ENCODE data around the gene RSPRY1. TPM values are rescaled to one million over a fixed set of nuclear protein-coding genes. Genes with fewer than 3 reads are reported as not detected.

Gene RSPRY1
- total and polyA plus RNA-seq, 9 donors = 18.9 to 33.6 (median 24.2) TPM

- 69% methylated on average over 4 of the region's 7 CpGs for WGBS (ENCODE audit: insufficient coverage)
- H3K27ac ChIP-seq (ENCODE audit: low read length) = no peak overlapping the region
- H3K4me1 ChIP-seq (ENCODE audit: control insufficient read depth, insufficient read depth, low read length) = peaks cover 4% of the 10 kb centered on the region
- no peak overlapping the region for H3K4me3 ChIP-seq (ENCODE audit: low read length)
- no peaks in the 10 kb centered on the region for H3K27me3 ChIP-seq (ENCODE audit: control insufficient read depth, insufficient read depth, low read length)
- H3K9me3 ChIP-seq (replicated peaks; ENCODE audit: control insufficient read depth, low read depth, low read length) = no peaks in the 10 kb centered on the region
- DNase-seq = peak; percentile 75
- H3K36me3 ChIP-seq (ENCODE audit: control insufficient read depth, insufficient read depth, low read length) = peaks cover 50% of the 10 kb centered on the region
Observed at GRCh38 chr16:57166951-57167350, 19.2 kb upstream of the RSPRY1 start.

GRCh38 chr16:57167538-57167937 lies 18.6 kb upstream of the RSPRY1 start:
- Histone ChIP-seq H3K9me3 (replicated peaks; ENCODE audit: control insufficient read depth, low read depth, low read length) (no peaks in the 10 kb centered on the region), H3K4me3 (ENCODE audit: low read length) (no peak overlapping the region), H3K27ac (ENCODE audit: low read length) (no peak overlapping the region), H3K4me1 (ENCODE audit: control insufficient read depth, insufficient read depth, low read length) (peaks cover 4% of the 10 kb centered on the region), H3K27me3 (ENCODE audit: control insufficient read depth, insufficient read depth, low read length) (no peaks in the 10 kb centered on the region), H3K36me3 (ENCODE audit: control insufficient read depth, insufficient read depth, low read length) (peaks cover 51% of the 10 kb centered on the region)
- no peak for DNase-seq
- no CpG with 5 or more reads among the region's 3 CpGs for WGBS (ENCODE audit: insufficient coverage)

DNA sequence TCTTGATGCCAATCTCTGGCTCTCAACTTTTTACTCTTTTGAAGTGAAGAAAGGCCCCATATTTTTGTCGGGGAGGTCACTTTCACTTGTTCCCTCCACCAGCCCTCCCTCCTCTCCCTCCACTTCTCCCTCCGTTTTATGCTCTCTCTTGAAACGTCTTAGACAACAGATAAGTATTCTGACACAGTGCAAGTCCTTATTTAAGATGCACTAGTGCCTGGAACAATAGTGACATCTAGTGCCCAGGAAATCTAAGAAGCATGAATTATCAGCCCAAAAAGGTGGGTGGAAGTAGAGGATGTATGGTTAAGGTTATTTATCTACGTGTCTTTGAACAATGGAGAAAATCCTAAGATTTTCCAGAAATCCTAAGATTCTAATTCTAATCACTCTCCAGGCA lies 18.2 kb upstream of the RSPRY1 start:
- H3K4me3 ChIP-seq (ENCODE audit: low read length) = no peak overlapping the region
- H3K27me3 ChIP-seq (ENCODE audit: control insufficient read depth, insufficient read depth, low read length) = no peaks in the 10 kb centered on the region
- H3K27ac ChIP-seq (ENCODE audit: low read length) = no peak overlapping the region
- 43% methylated on average over 1 of the region's 4 CpGs for WGBS (ENCODE audit: insufficient coverage)
- H3K4me1 ChIP-seq (ENCODE audit: control insufficient read depth, insufficient read depth, low read length) = peaks cover 4% of the 10 kb centered on the region
- peaks cover 55% of the 10 kb centered on the region for H3K36me3 ChIP-seq (ENCODE audit: control insufficient read depth, insufficient read depth, low read length)
- no peaks in the 10 kb centered on the region for H3K9me3 ChIP-seq (replicated peaks; ENCODE audit: control insufficient read depth, low read depth, low read length)
- peak; percentile 88 for DNase-seq

GRCh38 chr16:57169327-57169726 lies 16.8 kb upstream of the RSPRY1 start:
- Histone ChIP-seq H3K4me3 (ENCODE audit: low read length) (no peak overlapping the region), H3K4me1 (ENCODE audit: control insufficient read depth, insufficient read depth, low read length) (peaks cover 4% of the 10 kb centered on the region), H3K27me3 (ENCODE audit: control insufficient read depth, insufficient read depth, low read length) (no peaks in the 10 kb centered on the region), H3K27ac (ENCODE audit: low read length) (no peak overlapping the region), H3K36me3 (ENCODE audit: control insufficient read depth, insufficient read depth, low read length) (peaks cover 51% of the 10 kb centered on the region), H3K9me3 (replicated peaks; ENCODE audit: control insufficient read depth, low read depth, low read length) (no peaks in the 10 kb centered on the region)
- no peak for DNase-seq

DNA sequence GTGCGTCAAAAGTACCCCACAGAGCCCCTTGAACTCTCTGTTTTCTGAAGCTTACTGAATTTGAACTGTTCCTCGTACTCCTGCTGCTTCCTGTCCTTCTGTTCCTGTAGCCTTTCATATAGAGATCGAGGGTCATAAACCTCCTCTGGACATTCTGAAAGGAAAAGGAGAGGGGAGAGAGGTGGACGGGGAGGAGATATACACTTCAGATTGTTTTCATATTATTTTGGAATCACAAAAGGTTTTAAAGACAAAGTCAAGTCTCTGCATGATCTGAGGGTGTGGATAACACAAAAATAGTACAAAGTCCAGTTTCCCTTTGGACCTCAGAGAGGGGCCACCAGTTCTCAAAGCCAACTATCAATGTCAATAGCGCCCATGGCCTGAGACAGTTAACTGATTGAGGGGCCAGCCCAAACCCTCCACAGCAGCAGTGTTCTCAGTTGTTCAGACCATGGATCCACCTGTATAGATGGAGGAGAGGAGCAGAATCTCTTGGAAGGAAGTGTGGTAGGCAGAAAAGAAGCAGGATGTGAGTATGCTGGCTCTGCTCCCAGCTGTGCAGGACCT lies 13.3 kb upstream of the RSPRY1 start:
- H3K36me3 ChIP-seq (ENCODE audit: control insufficient read depth, insufficient read depth, low read length) = peaks cover 28% of the 10 kb centered on the region
- no peaks in the 10 kb centered on the region for H3K9me3 ChIP-seq (replicated peaks; ENCODE audit: control insufficient read depth, low read depth, low read length)
- WGBS (ENCODE audit: insufficient coverage) = 75% methylated on average over 1 of the region's 5 CpGs
- H3K27ac ChIP-seq (ENCODE audit: low read length) = no peak overlapping the region
- no peaks in the 10 kb centered on the region for H3K27me3 ChIP-seq (ENCODE audit: control insufficient read depth, insufficient read depth, low read length)
- H3K4me3 ChIP-seq (ENCODE audit: low read length) = no peak overlapping the region
- no peaks in the 10 kb centered on the region for H3K4me1 ChIP-seq (ENCODE audit: control insufficient read depth, insufficient read depth, low read length)
- DNase-seq = no peak

DNA sequence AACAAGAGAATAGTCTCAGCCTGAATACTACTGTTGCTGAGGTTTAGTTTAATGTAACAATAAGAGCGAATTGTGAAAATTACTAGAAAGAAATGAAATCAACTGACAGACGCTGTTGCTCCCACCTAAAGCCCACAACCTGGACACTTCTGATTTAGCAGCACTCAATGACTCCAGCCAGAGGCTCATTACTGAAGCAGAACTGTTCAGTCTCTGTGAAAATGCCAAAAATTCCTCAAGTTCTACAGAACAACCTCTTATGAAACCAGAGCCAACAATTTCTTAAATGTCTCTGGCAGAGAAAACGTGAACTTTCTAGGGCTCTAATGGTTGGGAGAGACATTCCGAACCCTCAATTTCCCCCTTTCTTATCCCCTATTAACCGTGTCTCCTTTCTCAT lies 10.2 kb upstream of the RSPRY1 start:
- H3K4me3 ChIP-seq (ENCODE audit: low read length) = no peak overlapping the region
- WGBS (ENCODE audit: insufficient coverage) = no CpG with 5 or more reads among the region's 5 CpGs
- no peaks in the 10 kb centered on the region for H3K27me3 ChIP-seq (ENCODE audit: control insufficient read depth, insufficient read depth, low read length)
- H3K27ac ChIP-seq (ENCODE audit: low read length) = no peak overlapping the region
- H3K4me1 ChIP-seq (ENCODE audit: control insufficient read depth, insufficient read depth, low read length) = no peaks in the 10 kb centered on the region
- no peaks in the 10 kb centered on the region for H3K9me3 ChIP-seq (replicated peaks; ENCODE audit: control insufficient read depth, low read depth, low read length)
- DNase-seq = peak; percentile 73
- peaks cover 21% of the 10 kb centered on the region for H3K36me3 ChIP-seq (ENCODE audit: control insufficient read depth, insufficient read depth, low read length)

- H3K36me3 ChIP-seq (ENCODE audit: control insufficient read depth, insufficient read depth, low read length) = peaks cover under 1% of the 10 kb centered on the region
- no CpG with 5 or more reads among the region's 3 CpGs for WGBS (ENCODE audit: insufficient coverage)
Observed at GRCh38 chr16:57178196-57178595, 7.9 kb upstream of the RSPRY1 start.

GRCh38 chr16:57178793-57179212 lies 7.3 kb upstream of the RSPRY1 start:
- H3K27me3 ChIP-seq (ENCODE audit: control insufficient read depth, insufficient read depth, low read length) = no peaks in the 10 kb centered on the region
- no peaks in the 10 kb centered on the region for H3K9me3 ChIP-seq (replicated peaks; ENCODE audit: control insufficient read depth, low read depth, low read length)
- 75% methylated on average over 2 of the region's 4 CpGs for WGBS (ENCODE audit: insufficient coverage)
- no peak for DNase-seq
- no peak overlapping the region for H3K27ac ChIP-seq (ENCODE audit: low read length)
- no peaks in the 10 kb centered on the region for H3K4me1 ChIP-seq (ENCODE audit: control insufficient read depth, insufficient read depth, low read length)
- H3K36me3 ChIP-seq (ENCODE audit: control insufficient read depth, insufficient read depth, low read length) = no peaks in the 10 kb centered on the region
- H3K4me3 ChIP-seq (ENCODE audit: low read length) = no peak overlapping the region

More at GRCh38 chr16:57178196-57178595, 7.9 kb upstream of the RSPRY1 start:
- Histone ChIP-seq H3K4me3 (ENCODE audit: low read length) (no peak overlapping the region), H3K27me3 (ENCODE audit: control insufficient read depth, insufficient read depth, low read length) (no peaks in the 10 kb centered on the region), H3K9me3 (replicated peaks; ENCODE audit: control insufficient read depth, low read depth, low read length) (no peaks in the 10 kb centered on the region), H3K4me1 (ENCODE audit: control insufficient read depth, insufficient read depth, low read length) (no peaks in the 10 kb centered on the region), H3K27ac (ENCODE audit: low read length) (no peak overlapping the region)
- no peak for DNase-seq

DNA sequence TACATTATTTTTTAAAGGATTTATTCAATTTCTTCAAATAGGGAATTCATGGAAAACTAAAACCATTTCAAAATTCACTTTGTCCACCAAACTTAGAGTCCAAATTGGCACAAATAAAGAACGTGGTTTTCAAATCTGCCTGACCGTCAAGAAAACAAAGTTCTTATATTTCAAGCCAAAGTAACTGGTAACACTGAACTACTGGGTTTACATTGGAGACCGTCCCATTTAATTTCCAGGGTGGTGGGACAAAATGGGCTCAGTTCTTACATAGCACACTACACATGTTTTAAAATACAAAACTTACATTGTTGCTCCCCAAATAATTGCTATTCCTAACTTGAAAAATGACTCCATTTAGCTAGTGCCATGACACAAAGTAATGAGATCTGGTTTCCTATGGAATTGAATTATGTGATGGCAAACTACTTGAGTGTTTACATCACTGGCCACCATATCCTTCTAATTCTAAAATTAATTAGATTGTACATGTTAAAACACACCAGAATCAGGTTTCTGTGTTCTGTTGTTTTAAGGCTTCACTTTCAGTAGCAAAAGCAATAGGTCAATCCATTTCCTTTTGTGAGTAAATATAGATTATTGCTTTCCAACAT lies 6.8 kb upstream of the RSPRY1 start:
- no CpG with 5 or more reads among the region's 3 CpGs for WGBS (ENCODE audit: insufficient coverage)
- Histone ChIP-seq H3K9me3 (replicated peaks; ENCODE audit: control insufficient read depth, low read depth, low read length) (no peaks in the 10 kb centered on the region), H3K4me1 (ENCODE audit: control insufficient read depth, insufficient read depth, low read length) (no peaks in the 10 kb centered on the region)

DNA sequence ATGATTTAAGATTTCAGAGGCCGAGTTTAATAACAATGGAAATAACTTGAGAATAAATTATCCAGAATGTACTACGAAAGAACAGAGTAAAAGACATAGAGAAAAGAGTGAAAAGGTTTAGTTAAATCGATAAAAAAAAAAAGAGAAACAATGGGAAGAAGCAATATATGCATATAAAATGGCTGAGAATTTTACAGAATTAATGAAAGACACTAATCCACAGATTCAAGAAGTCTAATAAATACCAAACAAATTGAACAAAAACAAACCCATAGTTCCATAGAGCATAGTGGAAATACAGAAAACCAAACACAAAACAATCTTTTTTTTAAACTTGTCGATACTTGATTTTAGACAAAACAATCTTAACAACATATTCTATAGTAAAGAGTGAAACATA lies 2.0 kb upstream of the RSPRY1 start:
- WGBS (ENCODE audit: insufficient coverage) = no CpG with 5 or more reads among the region's 4 CpGs
- H3K4me3 ChIP-seq (ENCODE audit: low read length) = no peak overlapping the region

More for the DNA sequence above, 6.8 kb upstream of the RSPRY1 start:
- Histone ChIP-seq H3K27me3 (ENCODE audit: control insufficient read depth, insufficient read depth, low read length) (no peaks in the 10 kb centered on the region), H3K36me3 (ENCODE audit: control insufficient read depth, insufficient read depth, low read length) (no peaks in the 10 kb centered on the region), H3K27ac (ENCODE audit: low read length) (no peak overlapping the region), H3K4me3 (ENCODE audit: low read length) (no peak overlapping the region)
- DNase-seq = no peak

More for the DNA sequence above, 2.0 kb upstream of the RSPRY1 start:
- H3K4me1 ChIP-seq (ENCODE audit: control insufficient read depth, insufficient read depth, low read length) = peaks cover 15% of the 10 kb centered on the region
- no peak overlapping the region for H3K27ac ChIP-seq (ENCODE audit: low read length)
- no peaks in the 10 kb centered on the region for H3K9me3 ChIP-seq (replicated peaks; ENCODE audit: control insufficient read depth, low read depth, low read length)
- H3K27me3 ChIP-seq (ENCODE audit: control insufficient read depth, insufficient read depth, low read length) = no peaks in the 10 kb centered on the region
- H3K36me3 ChIP-seq (ENCODE audit: control insufficient read depth, insufficient read depth, low read length) = no peaks in the 10 kb centered on the region
- DNase-seq = no peak
